Lung (tissue), 12 donors: Measurements from ENCODE around the gene PALLD. TPM values are rescaled to one million over a fixed set of nuclear protein-coding genes. Genes with fewer than 3 reads are reported as not detected.

Experiments used
- ATAC-seq: fragments of 200-7000 bp; cut with Tn5 transposase; one replicate; pipeline ENCODE4 v1.9.1; 2020; ENCODE audit warnings: moderate number of reproducible peaks; ENCODE audit not compliant: insufficient read depth, low FRiP score
- DNase-seq, 3 donors: peaks; one replicate each; pipeline ENCODE4 v3.0.0-alpha.2; 2013 to 2017
- H3K27ac ChIP-seq, 2 donors: one replicate each; pipeline ENCODE4 v1.5.1; 2013; ENCODE audit warnings: mild to moderate bottlenecking in 2 of 2, moderate library complexity in 2 of 2, control low read depth in 1 of 2, inconsistent platforms in 1 of 2, low read depth in 1 of 2, low read length in 1 of 2
- H3K27me3 ChIP-seq, 3 donors: one replicate each; pipeline ENCODE4 v1.5.1; 2013; ENCODE audit warnings: low read length in 2 of 3; ENCODE audit not compliant: control insufficient read depth in 3 of 3, insufficient read depth in 3 of 3
- H3K36me3 ChIP-seq, 4 donors: one replicate each; pipeline ENCODE4 v1.5.1; 2013; ENCODE audit warnings: low read length in 4 of 4, mild to moderate bottlenecking in 1 of 4, moderate library complexity in 1 of 4; ENCODE audit not compliant: control insufficient read depth in 4 of 4, insufficient read depth in 4 of 4
- H3K4me1 ChIP-seq, 5 donors: one replicate each; pipeline ENCODE4 v1.5.1; 2013; ENCODE audit warnings: low read length in 5 of 5, mild to moderate bottlenecking in 2 of 5, moderate library complexity in 1 of 5; ENCODE audit not compliant: control insufficient read depth in 5 of 5, insufficient read depth in 5 of 5
- H3K4me3 ChIP-seq: one replicate; pipeline ENCODE4 v1.5.1; 2013; ENCODE audit warnings: mild to moderate bottlenecking, control low read depth, moderate library complexity
- H3K9ac ChIP-seq, 2 donors: one replicate each; pipeline ENCODE4 v1.5.1; 2013; ENCODE audit warnings: low read length in 2 of 2, control low read depth in 1 of 2; ENCODE audit not compliant: insufficient read depth in 1 of 2
- H3K9me3 ChIP-seq, 4 donors: one replicate each; pipeline ENCODE4 v1.5.1; 2013; ENCODE audit warnings: low read length in 3 of 4, mild to moderate bottlenecking in 1 of 4, moderate library complexity in 1 of 4; ENCODE audit not compliant: control insufficient read depth in 4 of 4, insufficient read depth in 3 of 4
- WGBS, 2 donors: extraction: QIAGEN DNeasy Blood & Tissue Kit; methylation state at CpG; one replicate each; pipeline ENCODE4 v1.1.7; 2013; 5-methylcytosine and 5-hydroxymethylcytosine counted together
- polyA plus RNA-seq, 2 donors: library from polyadenylated mRNA; stranded (reverse); fragments of 200-250 nt; gene quantifications; one replicate each; pipeline ENCODE4 v1.2.1, GENCODE V29; 2013
- total RNA-seq, 2 donors: library from RNA; depleted of rRNA in 1 of 2; stranded (reverse); fragments of >200 nt in 1 of 2; gene quantifications; one replicate each; pipeline ENCODE4 v1.2.1, GENCODE V29; 2014 to 2021
- TF ChIP-seq, protein P1 (sequence below): IDR thresholded peaks from 2 replicates; pipeline ENCODE4 v1.5.1; 2012; ENCODE audit warnings: mild to moderate bottlenecking; ENCODE audit errors: control extremely low read depth, extremely low read depth
- donor health status: control.
- donor health status: control.
- donor health status: Bipolar disorder and iron deficiency.
- donor health status: healthy.
- donor health status: DM: yes; HTN: yes; CAD: no.

The PALLD gene
- total and polyA plus RNA-seq, 4 donors: 20.7 to 139 (median 63.0) TPM

DNA sequence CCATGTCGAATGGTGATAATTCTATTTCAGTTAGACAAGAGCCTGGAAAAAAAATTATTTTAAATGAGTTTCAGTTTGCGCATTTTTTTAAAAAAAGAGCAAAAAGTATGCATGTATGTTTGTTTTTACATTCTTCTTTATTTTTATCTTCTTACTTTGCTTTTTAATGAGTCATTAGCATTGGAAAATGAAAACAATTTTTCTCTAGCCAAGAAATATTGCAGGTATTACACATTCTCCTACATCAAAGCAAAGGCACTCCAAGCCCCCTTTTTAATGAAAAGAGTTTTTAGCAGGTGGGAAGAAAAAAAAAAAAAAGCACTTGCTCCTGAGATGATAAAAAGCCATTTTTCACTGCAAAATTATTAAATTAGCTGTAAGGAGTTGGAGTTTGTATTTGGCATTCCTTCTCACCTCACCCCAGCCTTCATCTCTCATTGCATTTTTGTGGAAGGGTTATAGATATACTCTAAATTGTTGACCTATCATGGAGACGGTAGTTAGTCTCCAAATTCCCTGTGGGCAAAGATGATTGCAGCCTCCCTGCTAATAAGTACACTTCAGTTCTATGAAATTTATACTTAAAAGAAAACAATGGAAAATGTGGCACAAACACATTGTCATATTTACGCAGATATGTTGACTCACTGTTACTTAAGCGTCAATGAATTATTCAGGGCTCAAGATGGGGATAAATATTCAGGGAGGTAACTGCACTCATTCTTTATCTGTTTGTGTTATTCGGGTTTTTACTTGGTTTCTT lies 43.8 kb downstream of the PALLD start:
- H3K27me3 ChIP-seq: no peaks in the 10 kb centered on the region
- peaks cover 0 to 18% (median 8%) of the 10 kb centered on the region in 5 donors for H3K4me1 ChIP-seq
- no peak for DNase-seq
- no peak for ATAC-seq
- H3K4me3 ChIP-seq: no peak overlapping the region
- 85 to 91% methylated on average over 6 of the region's 6 CpGs for WGBS, 2 donors
- peak overlapping the region in 1 of 2 donors; percentile 9 for H3K27ac ChIP-seq
- no peaks in the 10 kb centered on the region for H3K9me3 ChIP-seq
- TF ChIP-seq, protein P1, sequence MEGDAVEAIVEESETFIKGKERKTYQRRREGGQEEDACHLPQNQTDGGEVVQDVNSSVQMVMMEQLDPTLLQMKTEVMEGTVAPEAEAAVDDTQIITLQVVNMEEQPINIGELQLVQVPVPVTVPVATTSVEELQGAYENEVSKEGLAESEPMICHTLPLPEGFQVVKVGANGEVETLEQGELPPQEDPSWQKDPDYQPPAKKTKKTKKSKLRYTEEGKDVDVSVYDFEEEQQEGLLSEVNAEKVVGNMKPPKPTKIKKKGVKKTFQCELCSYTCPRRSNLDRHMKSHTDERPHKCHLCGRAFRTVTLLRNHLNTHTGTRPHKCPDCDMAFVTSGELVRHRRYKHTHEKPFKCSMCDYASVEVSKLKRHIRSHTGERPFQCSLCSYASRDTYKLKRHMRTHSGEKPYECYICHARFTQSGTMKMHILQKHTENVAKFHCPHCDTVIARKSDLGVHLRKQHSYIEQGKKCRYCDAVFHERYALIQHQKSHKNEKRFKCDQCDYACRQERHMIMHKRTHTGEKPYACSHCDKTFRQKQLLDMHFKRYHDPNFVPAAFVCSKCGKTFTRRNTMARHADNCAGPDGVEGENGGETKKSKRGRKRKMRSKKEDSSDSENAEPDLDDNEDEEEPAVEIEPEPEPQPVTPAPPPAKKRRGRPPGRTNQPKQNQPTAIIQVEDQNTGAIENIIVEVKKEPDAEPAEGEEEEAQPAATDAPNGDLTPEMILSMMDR: no peak
- H3K36me3 ChIP-seq: no peaks in the 10 kb centered on the region
- no peak overlapping the region for H3K9ac ChIP-seq

DNA sequence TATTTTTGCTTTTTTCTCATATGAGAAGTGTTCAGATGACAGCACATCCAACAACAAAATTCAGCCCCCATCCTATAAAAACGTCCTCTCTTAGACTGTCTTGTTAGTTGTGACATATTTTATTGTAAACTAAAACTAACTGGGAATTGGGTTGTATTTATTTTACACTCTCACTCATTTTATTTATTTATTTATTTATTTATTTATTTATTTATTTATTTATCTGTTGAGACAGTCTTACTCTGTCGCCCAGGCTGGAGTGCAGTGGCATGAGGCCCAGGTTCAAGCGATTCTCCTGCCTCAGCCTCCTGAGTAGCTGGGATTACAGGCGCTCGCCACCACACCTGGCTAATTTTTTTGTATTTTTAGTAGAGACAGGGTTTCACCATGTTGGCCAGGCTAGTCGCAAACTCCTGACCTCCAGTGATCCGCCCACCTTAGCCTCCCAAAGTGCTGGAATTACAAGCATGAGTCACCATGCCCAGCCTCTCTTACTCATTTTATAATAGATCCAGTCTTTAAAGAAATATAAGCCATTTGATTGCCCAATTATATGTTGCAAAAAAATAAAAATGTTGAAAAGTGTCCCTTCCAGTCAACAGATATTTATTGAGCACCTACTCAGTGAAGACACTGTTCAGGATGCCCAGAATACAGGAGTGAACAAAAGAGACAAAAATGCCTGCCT lies 44.6 kb downstream of the PALLD start:
- Histone ChIP-seq H3K27me3 (no peaks in the 10 kb centered on the region), H3K4me1 (peaks cover 0 to 14% (median 8%) of the 10 kb centered on the region in 5 donors), H3K9me3 (no peaks in the 10 kb centered on the region), H3K36me3 (no peaks in the 10 kb centered on the region), H3K9ac (no peak overlapping the region), H3K4me3 (no peak overlapping the region), H3K27ac (no peak overlapping the region)
- ATAC-seq (no peak), DNase-seq (no peak)
- TF ChIP-seq, protein P1: no peak
- WGBS, 2 donors: 94 to 96% methylated on average over 7 of the region's 7 CpGs

DNA sequence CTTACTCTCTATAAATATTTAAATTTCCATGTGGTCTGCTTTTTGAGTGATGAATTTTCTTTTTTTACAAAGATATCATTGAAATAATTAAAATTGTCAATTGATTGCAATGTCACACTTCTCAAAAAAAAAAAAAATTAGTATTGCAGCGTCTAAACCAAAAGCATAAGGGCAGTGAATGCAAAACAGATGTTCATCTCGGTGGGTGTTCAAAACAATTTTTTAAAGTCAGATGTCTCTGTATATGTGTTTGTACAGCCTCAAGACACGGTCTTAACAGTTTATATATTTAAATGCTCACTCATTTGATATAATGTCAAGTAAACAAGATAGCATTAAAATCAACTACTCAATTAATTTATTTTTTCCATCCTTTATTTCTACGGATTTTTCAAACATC lies 52.3 kb downstream of the PALLD start:
- Histone ChIP-seq H3K9ac (no peak overlapping the region), H3K27me3 (no peaks in the 10 kb centered on the region), H3K36me3 (no peaks in the 10 kb centered on the region), H3K4me1 (peaks cover 0 to 10% (median 0%) of the 10 kb centered on the region in 5 donors), H3K9me3 (no peaks in the 10 kb centered on the region), H3K4me3 (no peak overlapping the region), H3K27ac (no peak overlapping the region)
- DNase-seq: no peak
- no peak for ATAC-seq
- WGBS, 2 donors: 78 to 79% methylated on average over 4 of the region's 4 CpGs
- TF ChIP-seq, protein P1: no peak
